ENCODE measurements around the gene LRP5. TPM values are rescaled to one million over a fixed set of nuclear protein-coding genes. Genes with fewer than 3 reads are reported as not detected.
A peak's percentile ranks its signal among the peaks of the same experiment; 100 is the strongest.

The LRP5 gene
- total RNA-seq, 1 donor from 2014 or later, result 54.7 TPM

GRCh38 chr11:68329978-68330699 lies 17.7 kb downstream of the LRP5 start:
- no peaks in the 10 kb centered on the region for H3K36me3 ChIP-seq
- no peak for DNase-seq
- intact Hi-C loops (cut with micrococcal nuclease), result no loop called here
- H3K27ac ChIP-seq (replicated peaks), result peak overlapping the region; percentile 85
- H3K27me3 ChIP-seq (ENCODE audit: low read depth), result no peaks in the 10 kb centered on the region
- no peak for TF ChIP-seq CTCF (IDR thresholded peaks at IDR 0.05; ENCODE audit: borderline replicate concordance)
- peaks cover 84% of the 10 kb centered on the region for H3K4me1 ChIP-seq
- H3K4me3 ChIP-seq, result peak overlapping the region; percentile 29
- no peaks in the 10 kb centered on the region for H3K9me3 ChIP-seq (replicated peaks)

- no peaks in the 10 kb centered on the region for H3K36me3 ChIP-seq
- H3K27me3 ChIP-seq (ENCODE audit: low read depth), result no peaks in the 10 kb centered on the region
- peak overlapping the region; percentile 85 for H3K27ac ChIP-seq (replicated peaks)
- DNase-seq, result no peak
- intact Hi-C loops (cut with micrococcal nuclease), result no loop called here
- no peaks in the 10 kb centered on the region for H3K9me3 ChIP-seq (replicated peaks)
- peaks cover 84% of the 10 kb centered on the region for H3K4me1 ChIP-seq
- no peak for TF ChIP-seq CTCF (IDR thresholded peaks at IDR 0.05; ENCODE audit: borderline replicate concordance)
- peak overlapping the region; percentile 29 for H3K4me3 ChIP-seq
Measured at GRCh38 chr11:68330700-68331337, 18.4 kb downstream of the LRP5 start.

- peak overlapping the region; percentile 85 for H3K27ac ChIP-seq (replicated peaks)
- peaks cover 84% of the 10 kb centered on the region for H3K4me1 ChIP-seq
- intact Hi-C loops (cut with micrococcal nuclease), result no loop called here
- no peaks in the 10 kb centered on the region for H3K36me3 ChIP-seq
- peak overlapping the region; percentile 29 for H3K4me3 ChIP-seq
- DNase-seq, result no peak
- no peaks in the 10 kb centered on the region for H3K9me3 ChIP-seq (replicated peaks)
- TF ChIP-seq CTCF (IDR thresholded peaks at IDR 0.05; ENCODE audit: borderline replicate concordance), result no peak
- no peaks in the 10 kb centered on the region for H3K27me3 ChIP-seq (ENCODE audit: low read depth)
Measured at GRCh38 chr11:68331338-68331947, 19.1 kb downstream of the LRP5 start.

- intact Hi-C loops (cut with micrococcal nuclease), result no loop called here
- DNase-seq, result no peak
- TF ChIP-seq CTCF (IDR thresholded peaks at IDR 0.05; ENCODE audit: borderline replicate concordance), result no peak
- Histone ChIP-seq H3K9me3 (replicated peaks) (no peaks in the 10 kb centered on the region), H3K27ac (replicated peaks) (peak overlapping the region; percentile 85), H3K4me1 (peaks cover 84% of the 10 kb centered on the region), H3K4me3 (no peak overlapping the region), H3K27me3 (ENCODE audit: low read depth) (no peaks in the 10 kb centered on the region), H3K36me3 (no peaks in the 10 kb centered on the region)
Measured at GRCh38 chr11:68332186-68332585, 19.8 kb downstream of the LRP5 start.

- intact Hi-C loops (cut with micrococcal nuclease), result no loop called here
- Histone ChIP-seq H3K27me3 (ENCODE audit: low read depth) (no peaks in the 10 kb centered on the region), H3K36me3 (no peaks in the 10 kb centered on the region), H3K4me3 (no peak overlapping the region), H3K27ac (replicated peaks) (no peak overlapping the region), H3K4me1 (peaks cover 84% of the 10 kb centered on the region), H3K9me3 (replicated peaks) (no peaks in the 10 kb centered on the region)
- no peak for DNase-seq
- TF ChIP-seq CTCF (IDR thresholded peaks at IDR 0.05; ENCODE audit: borderline replicate concordance), result no peak
Measured at GRCh38 chr11:68333173-68333572, 20.8 kb downstream of the LRP5 start.

All from left ventricle myocardium inferior (tissue), 1 donor.